Fibroblast of lung (primary cell): ENCODE measurements around the gene DNAJC1.

ENCODE experiments used
- CTCF ChIP-seq, 2 donors: IDR thresholded peaks in 1 of 2; conservative IDR thresholded peaks in 1 of 2; 1 replicate in 1 of 2; 2 replicates in 1 of 2; pipeline ENCODE4 v1.5.1; 2011 to 2012; ENCODE audit warnings: low read length in 2 of 2, control low read depth in 1 of 2, inconsistent platforms in 1 of 2, low read depth in 1 of 2, mild to moderate bottlenecking in 1 of 2
- EZH2 ChIP-seq: IDR thresholded peaks from 2 replicates; pipeline ENCODE4 v1.5.1; 2012; ENCODE audit warnings: low read length, control low read depth, mild to moderate bottlenecking; ENCODE audit errors: missing control alignments

- peak; percentile 9 to 33 for TF ChIP-seq CTCF (conservative IDR thresholded peaks at IDR 0.05 in 1 of 2, IDR thresholded peaks at IDR 0.05 in 1 of 2; ENCODE audit: low read depth in 1 of 2, low read length in 2 of 2)
- no peak for TF ChIP-seq EZH2
Measured at GRCh38 chr10:21993360-21994001, 10.0 kb downstream of the DNAJC1 start.
